GM21423 (cell line): ENCODE measurements around the gene CHERP.
"Not testable (repeated sequence)": the region's sequence is repeated elsewhere in the genome, so short reads cannot be mapped to it uniquely, and the experiment has no call there.

Experiments used
- ATAC-seq: cut with Tn5 transposase; IDR thresholded peaks from one replicate; pipeline ENCODE4 v1.9.1; 2021; ENCODE audit warnings: mild to moderate bottlenecking, moderate library complexity; ENCODE audit not compliant: unreplicated experiment

CHERP gene

DNA sequence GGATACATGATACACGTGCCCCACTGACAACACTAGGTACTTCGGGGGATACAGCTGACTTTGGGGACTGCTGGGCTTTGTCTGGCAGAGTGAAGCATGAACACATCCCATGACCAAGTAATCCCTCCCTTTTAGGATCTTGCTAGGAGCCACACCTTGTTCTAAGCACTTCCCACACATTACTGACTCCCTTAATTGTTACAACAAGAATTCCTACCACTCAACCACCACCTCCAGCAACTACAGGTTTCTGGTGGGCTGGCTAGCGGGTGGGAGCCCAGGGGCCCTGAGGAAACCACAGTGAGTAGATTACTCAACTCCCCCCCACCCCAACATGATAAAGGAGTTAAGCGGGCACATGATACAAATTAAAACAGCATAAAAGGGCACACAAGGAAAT is 37.1 kb upstream of the CHERP start:
- ATAC-seq = no peak

DNA sequence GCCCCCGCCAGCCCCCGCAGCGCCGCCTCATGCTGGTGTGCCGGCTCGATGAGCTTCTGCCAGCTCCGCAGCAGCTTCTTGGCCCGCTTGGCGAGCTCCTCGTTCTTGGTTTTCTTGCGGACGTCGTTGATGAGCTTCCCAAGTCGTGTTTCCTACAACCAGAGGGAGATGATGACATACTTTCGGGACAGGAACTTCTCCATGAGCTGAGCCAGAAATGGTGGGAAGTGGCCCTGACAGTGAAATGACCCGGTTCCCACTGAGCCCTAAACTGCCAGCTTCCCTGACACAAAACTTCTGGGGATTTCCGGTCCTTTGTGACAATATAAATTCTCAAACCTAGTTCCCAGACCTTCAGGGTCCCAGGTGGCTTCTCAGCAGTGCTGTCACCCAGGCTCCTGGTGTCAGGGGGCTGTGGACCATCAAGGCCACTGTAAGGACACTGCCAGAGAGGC is 35.3 kb upstream of the CHERP start:
- no peak for ATAC-seq

DNA sequence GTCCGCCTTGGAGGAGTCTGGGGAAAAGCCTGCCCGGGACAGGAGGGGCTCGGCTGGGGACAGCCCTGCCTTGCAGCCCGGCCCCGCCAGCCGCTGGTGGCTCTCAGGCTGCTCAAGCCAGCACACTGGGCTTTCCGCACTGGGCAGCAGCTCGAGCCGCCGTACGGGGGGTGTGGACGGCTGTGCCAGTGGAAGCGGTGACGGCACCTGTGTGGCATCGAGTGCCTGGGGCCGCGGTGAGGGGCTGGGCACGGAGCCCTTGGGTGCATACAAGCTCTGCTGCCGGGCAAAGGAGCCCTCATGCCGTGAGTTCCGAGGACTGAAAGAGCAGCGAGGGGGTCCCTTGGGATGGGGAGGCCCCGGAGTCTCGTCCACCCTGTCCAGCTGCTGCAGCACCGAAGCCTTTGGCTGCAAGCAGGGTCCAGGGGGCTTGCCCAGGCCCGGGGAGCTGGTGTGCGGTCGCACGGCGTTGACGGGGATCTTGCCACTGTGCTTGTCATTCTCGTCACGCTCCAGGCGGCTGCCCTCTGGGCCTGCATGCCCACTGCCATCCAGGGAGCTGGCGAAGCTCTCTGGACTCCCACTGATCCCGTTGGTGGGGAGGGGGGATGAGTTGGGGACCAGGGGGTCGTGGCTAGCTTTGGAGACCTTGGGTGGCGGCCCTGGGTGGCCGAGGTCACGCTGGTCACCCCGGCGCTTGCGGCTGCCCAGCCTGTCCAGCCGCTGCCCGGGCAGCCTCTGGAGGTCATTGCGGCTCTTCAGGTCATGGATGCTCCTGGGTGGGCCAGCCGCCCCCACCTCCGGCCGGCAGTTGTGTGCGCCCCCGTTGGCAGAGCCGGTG is 34.7 kb upstream of the CHERP start:
- no peak for ATAC-seq

DNA sequence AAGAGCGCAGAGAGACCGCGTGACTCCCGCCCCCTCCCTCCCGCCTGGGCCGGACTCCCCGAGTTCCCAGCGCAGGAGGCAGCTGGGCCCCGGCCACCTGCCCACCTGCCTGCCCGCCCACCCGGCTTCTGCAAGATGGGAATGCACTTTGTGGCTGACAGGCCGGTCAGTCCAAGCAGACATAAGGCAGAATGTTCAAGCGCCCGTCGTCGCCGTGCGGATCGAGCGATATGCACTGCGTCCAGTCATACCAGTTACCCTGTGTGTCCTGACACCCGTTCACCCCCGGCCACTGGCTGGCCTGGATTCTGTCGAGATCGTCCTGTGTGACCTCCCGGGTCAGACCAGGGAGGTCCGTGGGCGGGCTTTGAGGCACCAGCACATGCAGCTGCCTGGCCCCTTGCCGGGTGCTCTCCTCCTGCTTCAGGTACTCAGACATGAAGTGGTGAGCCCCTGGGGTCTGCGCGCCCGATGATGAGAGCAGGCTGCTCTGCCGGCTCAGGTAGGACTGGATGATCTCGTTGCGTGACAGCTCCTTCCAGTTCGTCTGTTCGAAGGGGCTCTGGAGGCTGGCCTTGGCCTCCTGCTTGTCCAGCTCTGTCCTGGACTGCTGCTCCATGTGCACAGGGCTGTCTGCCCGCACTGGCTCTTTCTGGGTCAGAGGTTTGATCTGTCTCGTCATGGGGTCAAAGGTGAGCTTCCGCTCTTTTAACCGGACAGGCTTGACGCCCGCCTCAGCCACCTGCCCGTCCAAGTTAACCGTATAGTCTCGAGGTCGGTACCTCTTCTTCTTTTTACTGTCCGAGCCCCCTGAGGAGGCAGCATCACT is 33.8 kb upstream of the CHERP start:
- no peak for ATAC-seq

DNA sequence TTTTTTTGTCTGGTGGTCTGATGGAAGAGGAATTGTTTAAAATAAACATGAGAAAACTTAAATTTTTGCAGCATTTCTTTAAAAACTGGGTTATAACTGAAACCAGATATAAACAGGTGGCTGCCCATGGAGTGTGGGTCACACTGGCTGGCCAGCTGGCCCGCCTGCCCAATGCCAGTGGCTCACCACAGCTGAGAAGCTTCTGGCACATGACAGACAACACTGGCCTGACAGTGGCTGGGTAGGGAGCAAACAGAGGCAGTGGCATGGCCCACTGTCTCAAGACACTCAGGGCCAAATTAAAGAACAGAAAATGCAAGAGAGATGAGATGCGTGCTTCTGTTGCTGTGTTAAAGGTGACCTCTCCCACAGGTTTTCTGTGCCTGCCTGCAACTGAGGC is 33.0 kb upstream of the CHERP start:
- ATAC-seq = no peak

DNA sequence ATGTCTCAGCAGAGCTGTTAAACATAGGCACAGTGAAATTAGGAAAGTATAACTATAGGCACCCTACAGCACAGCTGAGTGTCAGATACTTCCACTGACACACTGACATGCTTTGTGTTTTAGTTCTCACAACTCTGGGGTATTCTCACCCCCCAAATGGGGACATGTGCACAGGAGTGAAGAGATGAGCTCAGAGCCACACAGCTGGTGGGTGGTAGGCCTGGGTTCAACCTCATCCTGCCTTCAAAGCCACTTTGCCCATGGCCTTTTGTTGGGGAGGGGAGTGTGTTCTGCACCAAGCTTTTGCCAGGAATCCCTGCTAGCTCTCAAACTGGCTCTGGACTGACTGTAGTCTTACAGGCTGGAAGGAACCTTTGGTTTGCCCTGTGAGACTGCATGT is 31.7 kb upstream of the CHERP start:
- ATAC-seq = no peak

DNA sequence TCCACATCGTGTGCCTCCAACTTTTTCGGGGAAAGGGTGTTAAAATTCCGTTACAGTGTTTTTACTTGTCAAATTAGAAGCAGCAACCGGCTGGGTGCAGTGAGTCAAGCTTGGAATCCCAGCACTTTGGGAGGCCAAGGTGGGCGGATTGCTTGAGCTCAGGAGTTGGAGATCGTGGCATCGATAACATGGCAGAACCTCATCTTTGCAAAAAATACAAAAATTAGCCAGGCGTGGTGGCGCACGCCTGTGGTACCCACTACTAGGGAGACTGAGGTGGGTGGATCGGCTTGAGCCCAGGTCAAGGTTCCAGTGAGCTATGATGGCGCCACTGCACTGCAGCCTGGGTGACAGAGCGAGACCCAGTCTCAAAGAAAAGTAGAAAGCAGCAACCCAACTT is 31.1 kb upstream of the CHERP start:
- ATAC-seq = no peak

DNA sequence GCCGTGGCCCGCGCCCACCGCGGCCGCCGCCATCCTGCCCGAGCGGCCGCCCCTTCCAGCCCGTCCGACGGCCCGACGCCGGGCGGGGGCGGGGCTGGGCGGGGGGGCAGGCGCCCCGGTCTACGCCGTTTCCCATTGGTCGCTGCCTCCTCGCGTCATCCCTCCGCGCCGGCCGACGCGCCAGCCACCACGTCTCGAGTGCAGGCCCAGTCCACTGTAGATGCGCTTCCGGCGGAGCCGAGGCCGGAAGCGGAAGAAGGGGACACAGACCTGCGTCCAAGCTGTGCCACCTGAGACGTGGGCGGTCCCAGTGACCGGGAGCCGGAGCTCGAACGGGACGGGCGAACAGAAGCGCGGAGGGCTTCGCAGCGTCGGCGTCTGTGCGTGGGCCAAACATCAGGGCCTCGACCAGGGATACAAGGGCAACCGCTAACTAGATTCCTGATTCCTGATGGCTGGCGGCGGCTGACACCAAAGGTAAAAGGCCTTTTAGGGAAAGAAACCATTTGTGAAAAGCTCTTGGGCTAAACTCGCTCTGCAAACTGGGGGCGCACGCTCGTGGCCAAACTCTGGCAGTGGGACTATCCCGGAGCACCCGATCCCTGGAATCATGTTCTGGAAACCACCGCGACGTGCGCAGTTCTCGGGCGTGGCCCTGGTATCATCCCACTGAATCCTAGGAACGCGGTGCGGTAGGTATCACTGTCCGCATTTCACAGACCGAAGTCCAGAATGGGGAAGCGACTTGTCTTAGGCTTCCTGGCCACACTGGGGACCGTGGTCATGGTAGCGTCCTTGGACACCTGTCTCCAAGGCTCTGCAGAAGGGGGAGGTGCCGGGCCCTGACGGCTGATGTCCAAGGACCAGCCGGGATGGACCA is 30.3 kb upstream of the CHERP start, which contains the start of gene SLC35E1:
TSS of gene SLC35E1 (minus strand) at position 84 of the 880 bp plus-strand sequence. CDS start at position 33, 51 bp downstream.
- ATAC-seq = peak; percentile 80

DNA sequence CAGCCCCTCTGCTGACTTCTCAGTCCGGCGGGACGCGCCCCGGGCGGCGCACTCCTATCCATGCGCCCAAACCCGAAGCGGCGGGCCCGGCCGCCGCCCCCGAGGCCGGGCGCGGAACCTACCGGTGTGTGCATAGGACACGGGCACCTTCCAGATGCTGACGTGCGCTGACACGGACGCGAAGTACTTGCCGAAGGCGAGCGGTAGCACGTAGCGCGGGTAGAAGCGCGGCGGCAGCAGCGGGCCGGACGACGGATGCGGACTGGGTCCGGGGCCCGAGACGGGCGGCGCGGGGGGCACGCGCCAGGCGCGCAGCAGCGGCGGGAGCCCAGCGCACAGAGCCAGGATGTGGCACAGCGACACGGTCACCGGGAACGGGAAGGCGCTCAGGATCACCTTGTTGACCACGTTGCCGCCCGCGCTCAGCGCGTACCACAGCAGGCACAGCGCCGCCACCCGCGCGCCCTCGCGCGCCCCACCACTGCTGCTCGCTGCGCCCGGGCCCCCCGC is 29.6 kb upstream of the CHERP start:
- peak; percentile 13 for ATAC-seq

DNA sequence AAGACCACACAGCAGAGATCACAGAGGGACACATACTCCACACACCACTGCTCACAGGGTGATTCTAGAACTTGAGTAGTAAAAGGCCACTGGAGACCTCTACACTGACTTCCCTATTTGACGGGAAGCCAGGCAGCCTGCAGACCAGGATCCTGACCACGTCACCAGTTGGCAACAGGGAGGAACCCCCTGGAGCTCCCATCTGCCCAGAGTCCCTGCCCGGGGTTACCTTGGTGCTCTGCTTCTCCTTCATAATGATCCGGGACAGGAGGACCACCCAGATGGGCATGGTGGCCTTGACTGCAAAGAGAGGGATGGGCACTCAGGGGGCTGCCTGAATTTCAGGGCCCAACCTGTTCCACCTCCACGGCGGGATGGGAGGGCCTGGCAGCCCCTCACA is 29.0 kb upstream of the CHERP start:
- ATAC-seq = no peak

DNA sequence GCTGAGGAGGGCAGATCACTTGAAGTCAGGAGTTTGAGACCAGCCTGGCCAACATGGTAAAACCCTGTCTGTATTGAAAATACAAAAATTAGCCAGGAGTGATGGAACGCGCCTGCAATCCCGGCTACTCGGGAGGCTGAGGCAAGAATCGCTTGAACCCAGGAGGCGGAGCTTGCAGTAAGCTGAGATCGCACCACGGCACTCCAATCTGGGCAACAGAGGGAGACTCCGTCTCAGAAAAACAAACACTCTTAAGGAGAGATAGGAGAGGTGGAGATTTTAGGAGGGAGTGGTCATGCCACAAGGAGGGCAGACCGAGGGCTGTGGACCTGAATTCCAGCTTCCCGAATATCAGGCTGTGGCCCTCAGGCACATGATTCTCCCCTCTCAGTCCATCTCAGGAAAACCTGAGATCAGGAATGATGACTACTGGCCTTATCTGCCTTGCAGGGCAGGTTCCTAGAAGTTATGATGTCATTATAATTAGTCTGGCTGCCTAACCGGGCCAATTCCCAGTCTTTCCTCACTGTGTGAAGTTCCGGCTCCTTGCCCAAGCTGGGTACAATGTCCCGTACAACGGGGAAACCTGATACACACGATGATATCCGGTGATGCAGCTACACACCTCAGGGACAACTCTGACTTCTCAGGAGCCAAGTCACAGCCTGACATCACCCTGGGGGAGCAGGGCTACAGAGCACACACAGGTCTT is 27.5 kb upstream of the CHERP start:
- ATAC-seq = no peak

DNA sequence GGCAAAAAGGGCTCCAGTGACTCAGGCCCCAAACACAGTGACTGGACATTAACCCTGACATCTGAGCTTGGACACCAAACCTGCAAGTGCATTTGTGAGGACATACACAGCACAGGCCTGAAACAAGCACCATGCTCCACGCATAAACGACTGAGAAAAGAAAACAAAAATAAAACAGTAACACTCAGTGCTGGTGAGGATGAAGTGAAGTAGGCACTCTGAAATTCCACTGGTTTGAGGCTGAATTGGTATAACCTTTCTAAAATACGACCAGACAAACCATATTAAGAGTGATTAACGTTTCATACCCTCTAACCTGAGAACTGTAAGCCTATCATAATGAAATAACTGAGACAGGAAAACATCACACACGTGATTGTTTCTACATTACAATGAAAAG is 24.5 kb upstream of the CHERP start:
- ATAC-seq = no peak

DNA sequence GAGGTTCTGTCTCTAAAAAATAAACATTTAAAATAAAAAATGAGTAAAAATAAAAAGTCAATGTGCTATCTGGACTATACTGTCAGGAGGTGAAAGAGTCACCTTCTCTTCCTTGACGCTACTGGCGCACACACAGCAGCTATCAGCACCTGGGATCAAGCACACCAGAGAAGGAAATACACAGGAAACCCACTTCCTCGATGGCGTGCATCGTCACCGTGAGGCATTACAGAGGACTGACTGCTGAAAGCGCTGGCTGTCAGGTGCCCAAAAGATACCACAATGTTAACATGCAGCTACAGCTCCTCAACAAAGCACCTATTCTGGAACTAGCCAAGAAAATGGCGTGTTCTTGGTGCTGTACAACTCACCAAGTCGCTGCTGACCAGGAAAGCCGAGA is 23.9 kb upstream of the CHERP start:
- no peak for ATAC-seq

DNA sequence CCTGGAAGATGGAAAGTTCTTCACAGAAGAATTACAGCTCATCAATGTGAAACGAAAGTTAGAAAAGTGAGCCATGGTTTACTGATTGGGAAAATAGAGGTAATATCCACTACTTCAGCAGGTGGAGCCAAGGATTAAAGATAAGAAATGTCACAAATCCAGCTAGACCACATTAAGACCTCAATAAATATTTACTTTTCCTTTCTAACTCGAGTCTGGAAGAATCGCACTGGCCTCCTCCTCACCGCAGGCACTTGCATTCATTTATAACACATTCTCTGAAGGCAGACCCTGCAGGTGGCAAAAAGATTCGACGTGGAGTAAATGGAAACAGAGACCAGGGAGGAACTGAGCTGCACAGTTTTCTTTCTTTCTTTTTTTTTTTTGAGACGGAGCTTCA is 22.6 kb upstream of the CHERP start:
- ATAC-seq = no peak

DNA sequence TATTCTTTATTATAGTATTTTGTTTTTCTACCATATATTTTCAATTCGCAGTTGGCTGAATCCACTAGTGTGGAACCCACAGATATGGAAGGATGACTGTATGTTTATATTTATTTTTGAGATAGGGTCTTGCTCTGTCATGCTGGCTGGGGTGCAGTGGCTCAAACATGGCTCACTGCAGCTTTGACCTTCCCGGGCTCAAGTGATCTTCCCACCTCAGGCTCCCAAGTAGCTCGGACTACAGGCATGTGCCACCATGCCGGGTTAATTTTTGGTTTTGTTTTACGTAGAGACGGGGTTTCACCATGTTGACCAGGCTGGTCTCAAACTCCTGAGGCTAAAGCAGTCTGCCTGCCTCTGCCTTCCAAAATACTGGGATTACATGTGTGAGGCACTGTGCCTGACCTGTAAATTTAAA is 20.4 kb upstream of the CHERP start:
- ATAC-seq = no peak

DNA sequence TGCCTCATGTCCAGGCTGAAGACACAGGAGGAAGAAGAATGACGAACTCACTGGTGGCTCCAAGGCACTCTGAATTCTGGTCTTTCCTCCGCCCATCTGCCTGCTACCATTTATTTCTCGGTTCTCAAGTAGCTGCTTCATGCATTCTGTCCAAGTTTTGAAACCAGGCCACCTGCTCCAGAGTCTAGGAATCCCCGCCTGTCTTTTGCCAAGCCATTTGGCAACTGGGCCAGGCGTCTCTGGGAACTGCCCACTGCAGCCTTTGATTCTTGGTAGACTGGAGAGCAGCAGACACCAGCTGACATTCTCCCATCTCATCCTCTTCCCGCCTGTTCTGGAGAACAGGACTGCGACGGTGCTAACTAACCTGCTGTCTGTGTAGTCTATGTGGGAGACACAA is 19.1 kb upstream of the CHERP start:
- ATAC-seq = no peak

DNA sequence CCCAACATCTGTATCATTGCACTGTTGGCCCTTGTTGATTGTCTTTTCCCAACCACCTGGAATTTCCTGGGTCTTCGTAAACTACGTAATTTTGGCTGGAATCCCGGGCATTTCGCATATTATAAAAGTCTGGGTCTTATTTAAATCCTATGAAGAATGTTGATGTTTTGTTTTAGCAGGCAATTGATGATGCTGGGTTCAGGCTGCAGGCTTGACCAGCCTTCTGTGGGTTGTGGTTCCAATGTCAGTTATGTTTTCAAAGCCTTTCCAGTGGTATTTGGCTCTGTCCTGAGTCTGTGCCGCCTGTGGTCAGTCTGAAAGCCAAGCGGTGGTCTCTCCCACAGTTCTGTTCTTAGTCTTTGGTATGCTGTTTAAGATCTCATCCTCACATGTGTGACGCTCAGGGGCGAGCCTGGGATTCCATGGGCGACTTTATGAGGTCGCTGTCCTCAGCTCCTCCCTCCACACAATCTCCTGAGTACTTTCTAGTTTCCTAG is 17.6 kb upstream of the CHERP start:
- no peak for ATAC-seq

DNA sequence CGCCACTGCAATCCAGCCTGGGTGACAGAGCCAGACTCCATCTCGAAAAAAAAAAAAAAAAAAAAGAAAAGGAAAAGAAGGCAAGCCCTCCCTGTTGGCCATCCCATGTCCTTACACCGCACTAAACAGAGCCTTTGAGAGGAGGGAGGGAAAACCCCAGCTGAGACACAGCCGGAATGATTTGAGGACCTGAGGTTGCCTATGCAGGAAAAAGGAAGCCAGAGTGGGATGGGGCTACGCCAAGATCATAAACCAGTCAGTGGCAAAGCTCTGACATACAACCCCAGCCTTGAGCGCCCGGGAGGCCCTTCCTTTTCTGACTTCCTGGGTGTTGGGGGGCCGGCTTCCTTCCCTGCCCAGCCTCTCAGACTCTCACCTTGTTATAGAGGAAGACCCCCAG is 12.5 kb upstream of the CHERP start:
- no peak for ATAC-seq

DNA sequence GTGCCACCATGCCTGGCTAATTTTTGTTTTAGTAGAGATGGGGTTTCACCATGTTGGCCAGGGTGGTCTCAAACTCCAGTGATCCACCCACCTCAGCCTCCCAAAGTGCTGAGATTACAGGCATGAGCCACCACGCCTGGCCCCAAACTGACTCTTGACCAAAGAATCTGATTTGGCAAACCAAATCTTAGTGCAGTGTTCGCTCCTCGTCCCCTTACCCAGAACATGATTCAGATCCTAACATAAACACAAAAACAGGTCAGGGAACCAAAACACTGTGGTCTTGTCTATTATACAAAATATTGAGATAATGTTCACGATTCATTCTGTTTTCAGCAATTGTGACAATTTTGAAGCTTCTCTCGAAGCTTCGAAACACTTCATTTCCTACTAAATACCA is 9.7 kb upstream of the CHERP start:
- not testable (repeated sequence) for ATAC-seq

DNA sequence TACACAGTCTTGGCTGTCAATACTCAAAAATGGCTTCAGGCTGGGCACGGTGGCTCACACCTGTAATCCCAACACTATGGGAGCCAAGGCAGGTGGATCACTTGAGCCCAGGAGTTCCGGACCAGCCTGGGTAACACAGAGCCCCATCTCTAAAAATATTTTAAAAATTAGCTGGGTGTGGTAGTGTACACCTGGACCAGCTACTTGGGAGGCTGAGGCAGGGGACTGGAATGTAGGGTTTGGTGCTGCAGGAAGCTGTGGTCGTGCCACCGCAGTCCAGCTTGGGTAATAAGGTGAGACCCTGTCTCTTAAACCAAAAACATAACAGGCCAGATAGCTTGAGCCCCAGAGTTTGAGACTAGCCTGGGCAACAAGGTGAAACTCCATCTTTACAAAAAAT is 6.7 kb upstream of the CHERP start:
- ATAC-seq = no peak
